HG02610 (cell line): ENCODE measurements around the gene NCF2.

Experiments
- ATAC-seq: cut with Tn5 transposase; IDR thresholded peaks from one replicate; pipeline ENCODE4 v1.9.1; 2021; ENCODE audit warnings: mild to moderate bottlenecking, moderate library complexity; ENCODE audit not compliant: unreplicated experiment

The NCF2 gene

GRCh38 chr1:183612407-183612806 lies 22.1 kb upstream of the NCF2 start:
- no peak for ATAC-seq

GRCh38 chr1:183611021-183611420 lies 20.8 kb upstream of the NCF2 start:
- no peak for ATAC-seq

GRCh38 chr1:183609759-183610452 lies 19.6 kb upstream of the NCF2 start:
- no peak for ATAC-seq

- ATAC-seq = peak; percentile 56
Measured at GRCh38 chr1:183609313-183609712, 19.1 kb upstream of the NCF2 start.

- ATAC-seq = no peak
Measured at GRCh38 chr1:183607322-183607980, 17.2 kb upstream of the NCF2 start.

- ATAC-seq = no peak
Measured at GRCh38 chr1:183605904-183606303, 15.6 kb upstream of the NCF2 start.

- ATAC-seq = peak; percentile 17
Measured at GRCh38 chr1:183604815-183605214, 14.6 kb upstream of the NCF2 start.

- ATAC-seq = peak; percentile 53
Measured at GRCh38 chr1:183604038-183604808, 14.0 kb upstream of the NCF2 start.

GRCh38 chr1:183602510-183602909 lies 12.3 kb upstream of the NCF2 start:
- no peak for ATAC-seq

GRCh38 chr1:183600634-183601033 lies 10.4 kb upstream of the NCF2 start:
- ATAC-seq = no peak

GRCh38 chr1:183600136-183600535 lies 9.9 kb upstream of the NCF2 start:
- no peak for ATAC-seq

GRCh38 chr1:183598386-183598785 lies 8.1 kb upstream of the NCF2 start:
- ATAC-seq = peak; percentile 75

- ATAC-seq = no peak
Measured at GRCh38 chr1:183597656-183598347, 7.5 kb upstream of the NCF2 start.

GRCh38 chr1:183596500-183596899 lies 6.2 kb upstream of the NCF2 start:
- no peak for ATAC-seq

GRCh38 chr1:183595537-183595936 lies 5.3 kb upstream of the NCF2 start:
- no peak for ATAC-seq

GRCh38 chr1:183593356-183593755 lies 3.1 kb upstream of the NCF2 start:
- peak; percentile 56 for ATAC-seq

- ATAC-seq = no peak
Measured at GRCh38 chr1:183592733-183593132, 2.5 kb upstream of the NCF2 start.

GRCh38 chr1:183589874-183590243 lies 400 bp downstream of the NCF2 start:
- ATAC-seq = no peak

- ATAC-seq = no peak
Measured at GRCh38 chr1:183589384-183589783, 875 bp downstream of the NCF2 start.

- no peak for ATAC-seq
Measured at GRCh38 chr1:183588827-183589226, 1.4 kb downstream of the NCF2 start.

GRCh38 chr1:183586926-183587325 lies 3.3 kb downstream of the NCF2 start:
- ATAC-seq = no peak
